Activated effector memory CD4-positive, alpha-beta T cell treated with anti-CD3 and anti-CD28 coated beads, Interleukin-2, amount 50 U/mL, for 16 hours (primary cell): ENCODE results near the gene ZC3H11A.
"Not testable (repeated sequence)": the region's sequence is repeated elsewhere in the genome, so short reads cannot be mapped to it uniquely, and the experiment has no call there.

ENCODE experiments used
- DNase-seq: peaks from one replicate; pipeline ENCODE4 v3.0.0-alpha.2; 2020

The ZC3H11A gene

DNA sequence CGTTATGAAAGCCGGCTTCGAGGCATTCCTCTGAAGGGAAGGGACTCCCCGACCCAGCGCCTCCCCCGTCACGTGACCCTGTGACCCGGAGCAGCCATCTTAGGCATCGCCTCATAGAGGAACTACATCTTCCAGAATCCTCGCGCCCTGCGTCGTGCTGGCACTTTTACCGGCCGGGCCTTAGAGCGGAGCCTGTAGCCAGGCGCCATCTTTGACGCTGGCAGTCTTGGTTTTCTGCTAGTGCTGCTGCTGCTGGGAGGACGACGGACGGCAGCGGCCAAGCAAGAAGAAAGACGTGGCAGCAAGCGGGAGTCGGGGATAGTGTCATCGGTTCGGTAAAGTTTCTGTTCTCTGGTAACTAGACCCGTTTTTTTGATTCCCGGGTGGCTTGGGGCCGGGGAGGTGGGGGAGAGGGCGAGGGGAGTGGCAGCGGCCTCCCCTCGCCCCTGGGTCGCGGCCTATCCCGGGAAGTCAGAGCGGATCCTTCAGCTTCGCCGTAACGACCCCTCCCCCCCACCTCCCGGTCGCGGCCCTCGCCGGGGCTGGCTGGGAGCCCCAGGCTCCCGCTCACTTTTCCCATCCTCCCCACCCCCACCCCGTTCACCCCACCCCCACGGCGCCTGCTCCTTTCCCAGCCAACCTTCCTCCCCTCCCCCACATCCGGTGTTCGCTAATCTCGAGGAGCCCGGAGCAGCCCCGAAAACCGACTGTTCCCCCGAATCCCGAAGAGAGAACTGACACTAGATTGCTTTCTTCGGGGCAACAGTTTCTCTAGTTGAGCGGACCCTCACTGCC, at the start of gene ZC3H11A, which contains the start of gene ZBED6:
Gene ZC3H11A, plus strand, starts transcription at position 183 of the 795 bp plus-strand sequence. CDS start 21,448 bp downstream, outside the sequence.
Gene ZBED6, plus strand, starts transcription at position 183 of the 795 bp plus-strand sequence. CDS start 1,900 bp downstream, outside the sequence.
- DNase-seq: peak; percentile 100

DNA sequence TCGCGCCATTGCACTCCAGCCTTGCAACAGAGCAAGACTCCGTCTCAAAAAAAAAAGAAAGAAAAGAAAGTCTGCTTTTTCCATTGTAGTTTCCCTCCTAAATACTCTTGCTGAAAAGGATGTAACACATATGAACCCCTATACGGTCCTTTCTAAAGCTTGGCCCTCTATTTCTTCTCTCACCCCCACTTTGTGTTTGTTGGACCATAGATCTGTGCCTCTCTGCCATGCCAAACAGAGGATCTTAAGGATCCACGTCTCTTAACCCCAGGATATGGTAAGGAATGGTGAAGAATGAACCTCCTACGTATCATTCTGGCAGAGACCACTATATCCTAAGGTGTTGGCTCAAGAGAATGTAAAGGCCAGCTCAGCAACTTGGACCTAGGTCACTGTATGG, 49.1 kb upstream of the ZC3H11A start:
- DNase-seq: no peak

DNA sequence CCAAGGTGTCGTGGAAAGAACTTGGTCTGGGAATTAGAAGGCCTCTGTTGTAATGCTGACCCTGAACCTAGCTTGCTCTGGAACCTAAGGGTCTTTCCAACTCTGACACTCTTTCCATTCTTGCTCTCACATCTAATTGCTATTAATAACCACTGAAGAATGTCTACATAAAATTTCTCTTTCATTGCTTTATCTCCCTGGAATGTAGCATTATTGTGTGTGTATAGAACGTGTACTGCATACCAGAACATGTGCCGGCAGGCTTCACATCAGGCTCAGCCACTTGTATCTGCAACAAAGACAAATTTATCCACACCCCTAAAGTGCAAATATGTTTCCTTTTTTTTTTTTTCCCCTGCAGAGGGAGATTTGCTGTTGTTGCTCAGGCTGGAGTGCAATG, 44.4 kb upstream of the ZC3H11A start:
- DNase-seq: no peak

DNA sequence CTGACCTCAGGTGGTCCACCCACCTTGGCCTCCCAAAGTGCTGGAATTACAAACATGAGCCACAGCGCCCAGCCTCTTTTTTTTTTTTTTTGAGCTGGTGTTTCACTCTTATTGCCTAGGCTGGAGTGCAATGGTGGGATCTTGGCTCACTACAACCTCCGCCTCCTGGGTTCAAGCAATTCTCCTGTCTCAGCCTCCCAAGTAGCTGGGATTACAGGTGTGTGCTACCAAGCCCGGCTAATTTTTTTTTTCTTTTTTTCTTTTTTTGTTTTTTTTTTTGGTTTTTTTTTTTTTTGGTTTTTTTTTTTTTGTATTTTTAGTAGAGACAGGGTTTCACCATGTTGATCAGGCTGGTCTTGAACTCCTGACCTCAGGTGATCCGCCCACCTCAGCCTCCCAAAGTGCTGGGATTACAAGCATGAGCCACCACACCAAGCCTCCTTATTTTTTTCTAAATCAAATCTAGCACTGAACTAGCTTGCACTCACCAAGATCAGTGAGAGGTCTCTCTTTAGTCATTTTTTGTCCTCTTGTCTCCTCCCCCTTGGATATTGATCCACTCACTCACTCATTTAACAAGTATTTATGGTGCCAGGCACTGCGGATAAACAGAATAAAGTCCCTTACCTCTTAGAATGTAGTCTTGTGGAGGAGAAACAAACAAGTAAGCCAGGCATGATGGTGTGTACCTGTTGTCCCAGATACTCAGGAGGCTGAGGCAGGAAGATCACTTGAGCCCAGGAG, 43.6 kb upstream of the ZC3H11A start:
- DNase-seq: not testable (repeated sequence)

DNA sequence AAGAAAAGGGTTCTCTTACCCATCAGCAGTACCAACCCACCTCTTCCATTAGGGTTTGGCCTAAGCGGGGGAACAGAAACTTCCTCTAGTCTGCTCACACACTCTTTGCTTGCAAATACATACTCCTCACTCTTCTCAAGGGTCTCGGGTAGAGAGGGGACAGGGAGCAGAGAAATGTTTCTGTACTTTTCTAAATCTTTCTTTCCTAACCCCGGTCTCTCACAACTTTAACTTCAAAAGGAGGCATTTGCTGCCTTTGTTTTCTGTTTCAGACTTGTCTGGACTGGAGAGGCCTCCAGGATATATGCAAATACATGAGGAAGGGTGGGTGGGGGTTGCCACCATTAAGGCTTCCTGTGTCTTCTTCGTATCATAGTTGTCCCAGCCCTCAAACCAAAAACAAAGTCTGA, 41.0 kb upstream of the ZC3H11A start:
- peak; percentile 69 for DNase-seq

DNA sequence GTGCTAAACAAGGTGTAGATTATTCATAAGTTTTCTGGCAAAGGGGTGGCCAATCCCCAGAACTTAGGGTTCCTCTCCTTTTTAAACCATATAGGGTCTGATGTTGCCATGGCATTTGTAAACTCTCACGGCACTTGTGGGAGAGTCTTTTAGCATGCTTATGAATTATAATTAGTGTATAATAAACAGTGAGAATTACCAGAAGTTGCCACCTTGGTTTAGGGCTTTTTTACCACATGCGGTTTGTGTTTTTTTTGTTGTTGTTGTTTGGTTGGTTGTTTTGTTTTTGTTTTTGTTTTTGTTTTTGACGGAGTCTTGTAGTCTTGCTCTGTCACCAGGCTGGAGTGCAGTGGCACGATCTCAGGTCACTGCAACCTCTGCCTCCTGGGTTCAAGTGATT, 39.4 kb upstream of the ZC3H11A start:
- DNase-seq: no peak

DNA sequence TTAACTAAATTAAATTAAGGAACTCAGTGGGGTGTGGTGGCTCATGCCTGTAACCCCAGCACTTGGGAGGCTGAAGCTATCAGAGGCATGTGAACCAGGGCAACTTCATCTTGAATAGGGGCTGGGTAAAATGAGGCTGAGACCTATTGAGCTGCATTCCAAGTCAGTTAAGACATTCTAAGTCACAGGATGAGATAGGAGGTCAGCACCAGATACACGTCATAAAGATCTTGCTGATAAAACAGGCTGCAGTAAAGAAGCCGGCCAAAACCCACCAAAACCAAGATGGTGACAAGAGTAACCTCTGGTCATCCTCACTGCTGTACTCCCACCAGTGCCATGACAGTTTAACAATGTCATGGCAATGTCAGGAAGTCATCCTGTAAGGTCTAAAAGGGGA, 36.7 kb upstream of the ZC3H11A start:
- not testable (repeated sequence) for DNase-seq

DNA sequence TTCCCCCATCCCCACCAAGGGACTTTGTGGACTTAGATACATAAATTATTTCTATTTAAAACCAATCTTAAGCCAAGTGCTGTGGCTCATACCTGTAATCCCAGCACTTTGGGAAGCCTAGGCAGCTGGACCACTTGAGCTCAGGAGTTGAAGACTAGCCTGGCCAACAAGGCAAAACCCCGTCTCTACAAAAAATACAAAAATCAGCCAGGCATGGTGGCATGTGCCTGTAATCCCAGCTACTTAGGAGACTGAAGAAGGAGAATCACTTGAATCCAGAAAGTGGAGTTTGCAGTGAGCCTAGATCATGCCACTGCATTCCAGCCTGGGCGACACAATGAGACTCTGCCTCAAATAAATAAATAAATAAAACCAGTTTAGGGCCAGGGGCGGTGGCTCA, 34.9 kb upstream of the ZC3H11A start:
- no peak for DNase-seq

DNA sequence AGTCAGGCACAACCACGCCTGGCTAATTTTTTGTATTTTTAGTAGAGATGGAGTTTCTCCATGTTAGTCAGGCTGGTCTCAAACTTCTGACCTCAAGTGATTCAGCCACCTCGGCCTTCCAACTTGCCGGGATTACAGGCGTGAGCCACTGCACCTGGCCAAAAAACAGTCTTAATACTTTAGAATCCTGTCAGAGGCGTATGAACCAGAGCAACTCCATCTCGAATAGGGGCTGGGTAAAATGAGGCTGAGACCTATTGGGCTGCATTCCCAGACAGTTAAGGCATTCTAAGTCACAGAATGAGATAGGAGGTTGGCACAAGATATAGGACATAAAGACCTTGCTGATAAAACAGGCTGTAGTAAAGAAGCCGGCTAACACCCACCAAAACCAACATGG, 33.5 kb upstream of the ZC3H11A start:
- DNase-seq: not testable (repeated sequence)

DNA sequence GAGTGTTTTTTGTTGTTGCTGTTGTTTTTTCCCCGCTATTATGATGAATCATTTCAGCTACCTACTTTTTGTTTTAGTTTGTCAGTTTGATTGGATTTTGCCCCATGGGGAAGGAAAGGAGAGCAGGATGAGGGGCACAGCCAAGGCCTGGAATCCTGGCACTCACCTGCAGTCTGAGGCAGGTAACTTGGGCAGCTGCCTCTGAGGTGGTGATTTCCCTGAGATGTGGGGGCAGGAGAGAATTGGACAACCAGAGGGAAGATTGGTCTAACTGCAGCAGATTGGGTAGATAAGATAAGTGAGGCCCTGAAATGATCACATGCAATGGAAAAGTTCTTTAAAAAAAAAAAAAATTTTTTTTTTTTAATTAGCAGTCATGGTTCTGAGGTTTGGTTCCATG, 31.9 kb upstream of the ZC3H11A start:
- DNase-seq: peak; percentile 64

DNA sequence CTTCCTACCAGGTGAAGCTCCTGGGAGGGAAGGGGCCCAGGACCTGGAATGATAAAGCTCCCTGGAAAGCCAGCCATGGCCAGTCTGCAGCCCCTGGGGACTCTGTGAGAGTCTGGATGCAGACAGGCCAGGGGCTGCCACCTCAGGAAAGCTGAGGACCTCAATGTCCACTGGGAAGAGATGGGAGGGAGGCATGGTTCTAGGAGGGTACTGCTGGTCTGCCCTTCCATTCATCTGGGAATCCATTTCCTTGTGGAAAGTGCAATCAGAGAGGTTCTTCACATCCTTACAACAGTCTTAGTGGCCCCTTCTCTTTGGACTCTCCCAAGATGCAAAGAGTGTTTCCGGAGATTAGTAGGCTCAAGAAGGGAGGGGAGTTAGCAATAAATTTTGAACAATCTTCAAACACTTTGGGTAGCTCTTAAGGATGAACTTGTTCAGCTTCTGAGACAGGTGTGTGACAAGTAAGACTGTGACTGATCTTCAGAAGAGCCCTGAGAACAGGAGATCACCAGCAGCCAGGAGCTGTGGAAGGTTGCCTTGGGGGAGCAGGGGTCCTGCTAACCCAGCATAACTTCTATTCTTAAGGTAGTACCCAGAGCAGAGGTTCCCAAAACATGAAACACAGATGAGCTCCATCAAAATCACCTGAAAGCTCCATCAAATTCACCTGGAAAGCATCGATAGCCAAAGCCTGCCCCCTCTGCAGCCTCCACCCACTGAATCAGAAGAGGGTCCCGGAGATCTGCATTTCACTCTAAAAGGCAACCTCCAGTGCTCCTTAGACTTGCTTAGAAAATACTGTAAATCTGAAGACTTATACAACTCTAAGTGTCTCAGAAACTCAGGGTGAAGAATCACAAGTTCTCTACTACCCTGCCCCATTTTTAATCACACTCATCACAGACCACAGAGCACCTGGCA, 31.1 kb upstream of the ZC3H11A start:
- no peak for DNase-seq

DNA sequence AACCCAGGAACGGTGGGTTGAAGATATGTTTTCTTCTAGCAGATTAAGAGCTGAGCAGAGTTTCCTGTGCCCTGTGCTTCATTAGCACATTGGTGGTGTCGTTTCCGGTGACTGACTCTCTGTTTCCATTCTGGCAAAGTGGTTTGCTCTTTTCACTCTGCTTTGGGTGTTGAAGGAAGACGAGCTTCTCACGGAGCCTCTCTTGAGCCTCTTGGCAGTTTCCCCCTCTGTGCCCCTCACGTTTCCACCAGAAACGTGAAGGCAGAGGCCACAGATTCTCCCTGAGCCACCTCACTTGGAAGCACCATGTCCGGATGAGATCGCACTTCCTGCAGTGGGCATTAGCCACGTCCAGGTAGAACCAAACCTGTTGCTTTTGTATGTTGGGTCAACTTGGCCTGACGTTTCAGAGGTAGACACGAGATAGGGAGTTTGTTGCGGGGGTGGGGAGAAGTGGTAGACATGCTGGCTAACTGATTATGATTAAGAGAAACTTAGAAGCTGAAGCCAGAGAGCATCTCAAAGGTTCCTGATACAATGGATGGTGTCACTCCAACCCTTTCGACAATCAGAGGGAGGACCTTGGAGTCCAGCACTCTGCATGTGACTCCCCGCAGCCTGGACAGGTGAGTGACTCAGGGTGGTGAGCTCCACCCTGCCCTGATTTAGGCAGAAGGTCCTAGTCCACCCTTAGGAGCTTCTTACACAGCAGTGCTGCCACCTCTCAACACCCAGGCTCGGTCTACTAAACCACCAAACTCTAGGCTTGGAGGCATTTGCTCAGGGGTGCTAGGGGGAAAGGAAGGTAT, 30.2 kb upstream of the ZC3H11A start, which contains the start of gene LAX1:
Gene LAX1, plus strand, starts transcription at position 155 of the 809 bp plus-strand sequence. Its CDS starts 383 bp downstream, at position 538.
- DNase-seq: peak; percentile 91

DNA sequence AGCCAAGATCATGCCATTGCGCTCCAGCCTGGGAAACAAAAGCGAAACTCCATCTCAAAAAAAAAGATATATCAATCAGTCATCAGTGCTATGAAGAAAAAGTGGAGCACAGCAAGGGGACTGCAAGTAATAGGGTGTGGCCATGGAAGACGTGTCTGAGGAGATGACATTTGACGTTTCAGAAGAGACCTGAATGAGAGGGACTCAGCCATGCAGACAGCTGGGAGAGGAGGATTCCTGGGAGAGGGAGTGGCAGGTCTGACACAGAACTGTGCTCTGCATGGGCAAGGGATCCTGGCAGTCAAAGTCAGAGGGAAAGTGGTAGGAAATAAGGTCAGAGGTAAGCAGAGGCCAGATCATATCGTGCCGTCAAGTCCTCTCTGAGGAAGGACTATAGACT, 27.2 kb upstream of the ZC3H11A start:
- DNase-seq: no peak

DNA sequence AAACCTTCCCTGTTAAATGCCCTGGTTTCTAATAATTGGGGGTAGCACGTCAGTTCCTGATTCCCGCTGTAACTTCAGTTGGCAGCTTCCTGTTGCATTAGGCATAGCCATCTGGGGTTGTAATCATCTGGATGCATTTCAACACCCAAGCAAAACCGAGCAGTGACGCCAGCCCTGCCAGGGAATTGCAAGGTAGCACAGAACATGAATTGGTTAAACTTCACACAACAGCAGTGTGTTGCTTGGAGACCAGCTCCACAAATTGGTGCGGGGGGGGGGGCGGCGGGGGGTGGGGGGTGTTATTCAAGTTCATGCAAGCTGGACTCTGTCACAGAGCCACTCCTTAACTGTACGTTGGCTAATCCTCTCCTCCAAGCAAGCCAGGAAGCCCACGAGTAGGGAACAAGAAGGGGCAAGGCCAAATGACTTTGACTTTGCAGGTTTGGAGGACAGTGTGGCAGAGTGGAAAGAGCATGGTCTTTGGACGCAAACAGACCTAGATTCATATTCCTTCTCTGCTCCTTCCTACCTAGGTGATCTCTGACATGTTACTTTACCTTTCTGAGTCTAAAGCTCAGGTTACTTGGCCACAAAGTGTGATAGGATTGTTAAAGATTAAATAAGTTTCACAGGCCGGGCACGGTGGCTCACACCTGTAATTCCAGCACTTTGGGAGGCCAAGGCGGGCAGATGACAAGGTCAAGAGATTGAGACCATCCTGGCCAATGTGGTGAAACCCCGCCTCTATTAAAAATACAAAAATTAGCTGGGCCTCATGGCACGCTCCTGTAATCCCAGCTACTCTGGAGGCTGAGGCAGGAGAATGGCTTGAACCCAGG, 25.7 kb upstream of the ZC3H11A start:
- no peak for DNase-seq

DNA sequence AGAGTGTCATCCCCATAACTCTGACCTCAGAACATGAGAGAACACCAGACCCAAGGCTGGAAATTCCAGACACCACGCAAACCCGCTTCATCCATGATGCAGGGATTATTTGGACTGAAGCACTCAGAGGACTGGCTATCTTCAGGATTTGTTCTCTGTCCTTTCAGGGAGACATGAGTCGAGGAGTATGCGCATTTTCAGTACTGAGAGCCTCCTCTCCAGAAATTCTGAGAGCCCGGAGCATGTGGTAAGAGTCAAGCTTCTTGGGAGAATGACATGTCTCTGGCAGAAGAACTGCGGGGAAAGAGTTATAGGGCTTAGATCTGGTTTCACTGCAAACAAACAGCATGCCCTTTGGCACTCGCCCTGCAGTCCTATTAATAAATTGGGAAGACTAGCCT, 23.5 kb upstream of the ZC3H11A start:
- no peak for DNase-seq

DNA sequence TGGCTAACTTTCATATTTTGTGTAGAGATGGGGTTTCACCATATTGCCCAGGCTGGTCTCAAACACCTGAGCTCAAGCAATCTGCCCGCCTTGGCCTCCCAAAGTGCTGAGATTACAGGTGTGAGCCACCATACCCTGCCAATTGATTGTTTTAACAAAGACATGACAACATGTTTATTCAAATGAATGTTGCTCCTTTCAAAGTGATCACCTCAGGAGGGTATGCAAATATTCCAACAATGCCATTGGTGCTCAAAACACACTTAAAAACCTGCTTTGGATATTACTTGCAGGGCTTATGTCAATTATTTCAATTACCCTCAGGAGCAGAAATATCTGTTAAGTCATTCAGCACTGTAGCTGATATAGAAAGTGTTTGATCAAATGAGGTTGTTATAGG, 22.6 kb upstream of the ZC3H11A start:
- no peak for DNase-seq

DNA sequence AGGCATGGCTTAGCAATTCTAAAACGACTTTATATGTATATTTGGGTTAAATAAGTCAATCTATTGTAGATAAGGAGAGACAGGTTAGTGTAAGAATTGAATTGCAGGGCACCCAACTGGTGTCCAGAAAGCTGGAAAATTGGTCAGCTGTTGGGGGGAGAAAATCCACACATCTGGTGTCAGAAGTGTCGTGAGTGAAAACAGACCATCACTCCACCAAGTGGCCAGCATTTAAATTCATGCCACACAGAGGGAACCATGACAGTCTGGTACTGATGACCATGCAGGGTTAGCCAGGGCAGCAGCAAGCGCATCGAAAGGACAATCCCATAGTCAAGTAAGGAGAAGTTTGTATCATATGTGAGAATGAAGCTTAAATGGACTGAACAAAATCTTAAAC, 18.8 kb upstream of the ZC3H11A start:
- DNase-seq: peak; percentile 49

DNA sequence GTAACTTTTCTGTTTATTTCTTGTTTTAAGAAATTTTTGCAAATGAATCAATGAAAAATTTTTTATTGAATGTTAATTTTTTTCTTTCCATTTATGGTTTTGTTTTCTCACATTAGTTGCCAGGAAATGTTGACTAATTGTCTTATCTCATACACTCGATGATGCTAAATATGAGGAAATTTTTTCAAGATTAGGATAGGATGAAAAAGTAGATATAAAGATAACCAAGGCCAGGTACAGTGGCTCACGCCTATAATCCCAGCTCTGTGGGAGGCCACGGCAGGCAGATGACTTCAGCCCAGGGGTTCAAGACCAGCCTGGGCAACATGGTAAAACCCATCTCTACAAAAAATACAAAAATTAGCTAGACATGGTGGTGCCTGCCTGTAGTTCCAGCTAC, 17.8 kb upstream of the ZC3H11A start:
- DNase-seq: no peak

DNA sequence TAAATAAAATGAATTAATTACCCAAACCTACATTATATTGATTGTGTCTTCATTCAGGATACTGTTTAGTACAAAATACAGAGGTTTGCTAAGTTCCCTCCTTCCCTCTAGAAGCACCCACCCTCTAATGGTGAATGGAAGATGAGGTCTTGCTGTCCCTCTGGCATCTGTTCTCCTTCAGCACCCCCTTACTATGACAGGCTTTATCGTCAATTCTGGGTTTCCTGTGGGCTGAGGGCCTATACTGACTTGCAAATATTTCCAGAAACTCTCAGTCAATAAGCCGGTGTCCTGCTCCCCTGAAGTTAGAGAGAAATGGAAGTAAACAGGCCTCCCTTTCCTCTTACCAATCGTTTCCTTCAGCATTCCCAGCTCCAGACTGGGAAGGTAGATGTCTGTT, 17.3 kb upstream of the ZC3H11A start:
- no peak for DNase-seq

DNA sequence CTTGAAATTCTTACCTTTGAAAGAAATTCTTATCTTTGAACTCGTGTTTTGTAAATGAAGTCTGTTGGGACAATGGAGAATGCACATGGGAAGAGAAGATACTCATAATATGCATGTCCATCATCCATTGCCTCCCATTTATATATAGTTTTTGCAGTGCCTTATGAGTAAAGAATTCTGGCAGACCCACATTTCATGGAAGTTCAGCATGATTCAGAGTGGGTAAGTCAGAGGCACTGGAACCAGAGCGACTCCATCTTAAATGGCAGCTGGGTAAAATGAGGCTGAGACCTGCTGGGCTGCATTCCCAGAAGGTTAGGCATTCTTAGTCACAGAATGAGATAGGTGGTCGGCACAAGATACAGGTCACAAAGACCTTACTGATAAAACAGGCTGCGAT, 16.6 kb upstream of the ZC3H11A start:
- DNase-seq: no peak

DNA sequence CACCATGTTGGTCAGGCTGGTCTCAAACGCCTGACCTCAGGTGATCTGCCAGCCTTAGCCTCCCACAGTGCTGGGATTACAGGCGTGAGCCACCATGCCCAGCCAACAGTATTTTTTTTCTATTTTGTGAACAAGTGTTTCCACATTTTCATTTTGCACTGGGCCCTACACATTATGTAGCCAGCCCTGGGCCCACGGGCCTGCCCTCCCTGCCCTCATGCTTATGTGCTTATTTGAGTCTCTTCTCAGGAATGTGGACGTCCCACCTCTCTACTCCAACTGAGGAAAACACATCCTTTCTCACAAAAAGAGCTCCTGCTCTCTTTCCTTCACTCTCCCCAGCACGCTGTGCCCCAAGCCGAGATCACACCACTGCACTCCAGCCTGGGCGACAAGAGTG, 13.5 kb upstream of the ZC3H11A start:
- DNase-seq: peak; percentile 17
